Esophagus muscularis mucosa (tissue), 3 donors: ENCODE results near the gene SMIM44.

Source experiments
- POLR2A ChIP-seq: fragments of 450-650 bp; IDR thresholded peaks from one replicate; pipeline ENCODE4 v1.6.1; 2017; ENCODE audit warnings: antibody characterized with exemption, moderate library complexity, mild to moderate bottlenecking, low read depth
- POLR2AphosphoS5 ChIP-seq, 2 donors: sonication (generic); formaldehyde crosslinking; IDR thresholded peaks; one replicate each; pipeline ENCODE4 v1.6.1; 2017; ENCODE audit warnings: antibody characterized with exemption in 2 of 2
- TF ChIP-seq, protein P1 (sequence below), 3 experiments: fragments of 200-600 bp in 2 of 3; fragments of 450-650 bp in 1 of 3; sonication (generic) in 2 of 3; IDR thresholded peaks; one replicate each; pipeline ENCODE4 v1.5.1; 2017 to 2019; ENCODE audit warnings: antibody characterized with exemption in 3 of 3, mild to moderate bottlenecking in 2 of 3, moderate library complexity in 1 of 3

DNA sequence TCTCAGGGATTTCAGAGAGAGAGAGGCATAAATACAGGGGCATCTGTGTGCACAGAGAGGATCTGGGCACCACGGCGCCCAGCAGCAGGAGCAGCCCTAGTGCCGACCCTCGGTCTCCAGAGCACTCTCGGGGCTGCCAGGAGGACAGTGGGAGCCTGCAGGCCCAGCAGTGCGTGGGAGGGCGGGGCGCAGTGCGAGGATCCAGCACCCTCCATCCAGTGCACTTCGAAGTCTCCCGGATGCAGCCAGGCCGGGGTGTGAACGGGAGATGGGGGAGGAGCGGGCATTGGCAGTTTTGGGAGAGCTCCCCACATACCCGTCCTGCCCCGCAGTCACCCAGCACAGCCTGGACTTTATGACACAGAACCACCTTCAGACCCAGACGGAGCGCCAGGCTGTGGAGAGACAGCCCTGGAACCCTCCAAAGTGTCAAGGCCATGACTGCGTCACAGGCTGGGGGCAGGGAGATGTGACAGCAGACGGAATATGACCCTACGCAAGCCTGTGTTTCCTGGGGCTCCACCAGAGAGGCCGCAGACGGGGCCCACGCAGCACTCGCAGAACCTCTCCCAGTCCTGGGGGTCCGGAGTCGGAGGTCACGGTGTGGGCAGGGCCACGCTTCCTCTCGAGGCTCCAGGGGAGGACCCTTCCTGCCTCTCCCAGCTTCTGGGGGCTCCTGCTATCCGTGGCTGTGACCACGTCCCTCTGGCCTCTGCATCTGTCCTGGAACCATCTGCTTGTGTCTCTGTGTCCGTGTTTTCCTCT is 41.0 kb upstream of the SMIM44 start:
- TF ChIP-seq POLR2A (no peak), POLR2AphosphoS5 (IDR thresholded peaks at IDR 0.05) (no peak)
- TF ChIP-seq, protein P1, sequence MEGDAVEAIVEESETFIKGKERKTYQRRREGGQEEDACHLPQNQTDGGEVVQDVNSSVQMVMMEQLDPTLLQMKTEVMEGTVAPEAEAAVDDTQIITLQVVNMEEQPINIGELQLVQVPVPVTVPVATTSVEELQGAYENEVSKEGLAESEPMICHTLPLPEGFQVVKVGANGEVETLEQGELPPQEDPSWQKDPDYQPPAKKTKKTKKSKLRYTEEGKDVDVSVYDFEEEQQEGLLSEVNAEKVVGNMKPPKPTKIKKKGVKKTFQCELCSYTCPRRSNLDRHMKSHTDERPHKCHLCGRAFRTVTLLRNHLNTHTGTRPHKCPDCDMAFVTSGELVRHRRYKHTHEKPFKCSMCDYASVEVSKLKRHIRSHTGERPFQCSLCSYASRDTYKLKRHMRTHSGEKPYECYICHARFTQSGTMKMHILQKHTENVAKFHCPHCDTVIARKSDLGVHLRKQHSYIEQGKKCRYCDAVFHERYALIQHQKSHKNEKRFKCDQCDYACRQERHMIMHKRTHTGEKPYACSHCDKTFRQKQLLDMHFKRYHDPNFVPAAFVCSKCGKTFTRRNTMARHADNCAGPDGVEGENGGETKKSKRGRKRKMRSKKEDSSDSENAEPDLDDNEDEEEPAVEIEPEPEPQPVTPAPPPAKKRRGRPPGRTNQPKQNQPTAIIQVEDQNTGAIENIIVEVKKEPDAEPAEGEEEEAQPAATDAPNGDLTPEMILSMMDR (IDR thresholded peaks at IDR 0.05): no peak
